Neural progenitor cell (in vitro differentiated cells): ENCODE data around the gene OR4N5. TPM values are rescaled to one million over a fixed set of nuclear protein-coding genes. Genes with fewer than 3 reads are reported as not detected.

ENCODE experiments used
- DNase-seq: peaks from one replicate; pipeline ENCODE4 v3.0.0-alpha.2; 2016; ENCODE audit warnings: low spot score
- H2AFZ ChIP-seq: fragments of 200-600 bp; sonication (generic); replicated peaks from 2 replicates; pipeline ENCODE4 v1.6.1; 2016; ENCODE audit warnings: antibody characterized with exemption
- H3F3A ChIP-seq: fragments of 200-600 bp; sonication (generic); 2 replicates; pipeline ENCODE4 v1.6.1; 2016; ENCODE audit warnings: antibody characterized with exemption, low read depth
- H3K27ac ChIP-seq: fragments of 200-600 bp; sonication (generic); 2 replicates; pipeline ENCODE4 v1.5.1; 2016; ENCODE audit warnings: mild to moderate bottlenecking
- H3K27me3 ChIP-seq: fragments of 200-600 bp; sonication (generic); 2 replicates; pipeline ENCODE4 v1.6.1; 2016; ENCODE audit warnings: mild to moderate bottlenecking, moderate library complexity
- H3K36me3 ChIP-seq: fragments of 200-600 bp; sonication (generic); 2 replicates; pipeline ENCODE4 v1.5.1; 2016
- H3K4me1 ChIP-seq: fragments of 200-600 bp; sonication (generic); 2 replicates; pipeline ENCODE4 v1.6.1; 2016; ENCODE audit warnings: mixed run types
- H3K4me2 ChIP-seq: fragments of 200-600 bp; sonication (generic); 2 replicates; pipeline ENCODE4 v1.6.1; 2016
- H3K4me3 ChIP-seq: fragments of 200-600 bp; sonication (generic); 2 replicates; pipeline ENCODE4 v1.5.1; 2016
- H3K79me2 ChIP-seq: fragments of 200-600 bp; sonication (generic); 2 replicates; pipeline ENCODE4 v1.6.1; 2016; ENCODE audit warnings: low read depth
- H3K9ac ChIP-seq: fragments of 200-600 bp; sonication (generic); 2 replicates; pipeline ENCODE4 v1.6.1; 2016
- H3K9me3 ChIP-seq: fragments of 200-600 bp; sonication (generic); 2 replicates; pipeline ENCODE4 v1.5.1; 2016; ENCODE audit warnings: low read depth
- H4K20me1 ChIP-seq: fragments of 200-600 bp; sonication (generic); 2 replicates; pipeline ENCODE4 v1.6.1; 2016; ENCODE audit warnings: low read depth
- H3K27ac Mint-ChIP-seq: 3 replicates; pipeline ENCODE4 v1.8.0; 2021; ENCODE audit warnings: mixed read lengths
- H3K27me3 Mint-ChIP-seq: 2 replicates; pipeline ENCODE4 v1.8.0; 2022; ENCODE audit warnings: low read depth, mild to moderate bottlenecking, inconsistent platforms, moderate library complexity, mixed read lengths; ENCODE audit not compliant: insufficient read depth
- H3K36me3 Mint-ChIP-seq: 3 replicates; pipeline ENCODE4 v1.8.0; 2021; ENCODE audit warnings: mixed read lengths
- H3K4me1 Mint-ChIP-seq: 3 replicates; pipeline ENCODE4 v1.8.0; 2021; ENCODE audit warnings: mixed read lengths
- H3K4me3 Mint-ChIP-seq: 3 replicates; pipeline ENCODE4 v1.8.0; 2021; ENCODE audit warnings: mild to moderate bottlenecking, moderate library complexity, mixed read lengths
- H3K9me3 Mint-ChIP-seq: 3 replicates; pipeline ENCODE4 v1.8.0; 2020; ENCODE audit warnings: mixed read lengths
- CTCF ChIP-seq: fragments of 200-600 bp; sonication (generic); IDR thresholded peaks from 2 replicates; pipeline ENCODE4 v1.5.1; 2017; ENCODE audit warnings: antibody characterized with exemption, mild to moderate bottlenecking
- EZH2 ChIP-seq: fragments of 200-600 bp; sonication (generic); IDR thresholded peaks from 2 replicates; pipeline ENCODE4 v1.6.1; 2017; ENCODE audit warnings: antibody characterized with exemption, mild to moderate bottlenecking, moderate library complexity
- EZH2phosphoT487 ChIP-seq: fragments of 200-600 bp; sonication (generic); IDR thresholded peaks from 2 replicates; pipeline ENCODE4 v1.6.1; 2017; ENCODE audit warnings: antibody characterized with exemption
- total RNA-seq: library from RNA; depleted of rRNA; stranded (reverse); fragments of >200 nt; gene quantifications from 2 replicates; pipeline ENCODE4 v1.2.3, GENCODE V29; 2015; ENCODE audit warnings: low replicate concordance

OR4N5 gene
- total RNA-seq, 1 donor from 2014 or later: not detected

- H3K27me3 ChIP-seq: no peaks in the 10 kb centered on the region
- no peak within 1 kb of the TSS for H3K4me3 ChIP-seq
- no peaks in the 10 kb centered on the region for H3F3A ChIP-seq
- Mint-ChIP-seq H3K9me3 (peaks cover 13% of the 10 kb centered on the region), H3K27me3 (peaks cover 2% of the 10 kb centered on the region), H3K27ac (no peak within 1 kb of the TSS), H3K36me3 (no peaks in the 10 kb centered on the region), H3K4me1 (no peaks in the 10 kb centered on the region), H3K4me3 (no peak within 1 kb of the TSS)
- H3K4me2 ChIP-seq: no peak within 1 kb of the TSS
- H3K27ac ChIP-seq: no peak within 1 kb of the TSS
- no peaks in the 10 kb centered on the region for H3K4me1 ChIP-seq
- no peak for DNase-seq
- TF ChIP-seq EZH2phosphoT487: no peak
- TF ChIP-seq EZH2: no peak
- TF ChIP-seq CTCF: no peak
- H4K20me1 ChIP-seq: no peaks in the 10 kb centered on the region
- no peaks in the 10 kb centered on the region for H3K36me3 ChIP-seq
- no peaks in the 10 kb centered on the region for H3K79me2 ChIP-seq
- H3K9ac ChIP-seq: no peak within 1 kb of the TSS
- H2AFZ ChIP-seq: no peak within 1 kb of the TSS
- H3K9me3 ChIP-seq: peaks cover 28% of the 10 kb centered on the region
Observed at GRCh38 chr14:20110438-20110837, 28.2 kb upstream of the OR4N5 start, which contains the start of gene OR4K17. OR4K17 (plus strand) TSS chr14:20110739; CDS start chr14:20117500, 6,761 bp downstream.

- no peaks in the 10 kb centered on the region for H3K36me3 ChIP-seq
- no peaks in the 10 kb centered on the region for H3K27me3 Mint-ChIP-seq
- TF ChIP-seq CTCF (no peak), EZH2phosphoT487 (no peak), EZH2 (no peak)
- no peak overlapping the region for H3K4me3 ChIP-seq
- no peak overlapping the region for H3K4me3 Mint-ChIP-seq
- H3K9me3 Mint-ChIP-seq: peaks cover 16% of the 10 kb centered on the region
- H3K27ac ChIP-seq: no peak overlapping the region
- H3K9me3 ChIP-seq: peaks cover 37% of the 10 kb centered on the region
- no peaks in the 10 kb centered on the region for H3F3A ChIP-seq
- H3K4me1 ChIP-seq: no peaks in the 10 kb centered on the region
- no peak overlapping the region for H3K27ac Mint-ChIP-seq
- DNase-seq: no peak
- H2AFZ ChIP-seq: no peak overlapping the region
- no peaks in the 10 kb centered on the region for H3K4me1 Mint-ChIP-seq
- H3K4me2 ChIP-seq: no peak overlapping the region
- no peaks in the 10 kb centered on the region for H3K79me2 ChIP-seq
- no peaks in the 10 kb centered on the region for H3K27me3 ChIP-seq
- H3K36me3 Mint-ChIP-seq: no peaks in the 10 kb centered on the region
- no peak overlapping the region for H3K9ac ChIP-seq
- no peaks in the 10 kb centered on the region for H4K20me1 ChIP-seq
Observed at GRCh38 chr14:20112321-20112720, 26.3 kb upstream of the OR4N5 start.

- Histone ChIP-seq H3F3A (no peaks in the 10 kb centered on the region), H3K27ac (no peak overlapping the region), H3K79me2 (no peaks in the 10 kb centered on the region), H3K4me2 (no peak overlapping the region), H3K36me3 (no peaks in the 10 kb centered on the region), H3K27me3 (no peaks in the 10 kb centered on the region), H3K9ac (no peak overlapping the region), H4K20me1 (no peaks in the 10 kb centered on the region), H3K4me1 (no peaks in the 10 kb centered on the region), H2AFZ (no peak overlapping the region), H3K4me3 (no peak overlapping the region), H3K9me3 (peaks cover 43% of the 10 kb centered on the region)
- Mint-ChIP-seq H3K4me1 (no peaks in the 10 kb centered on the region), H3K27ac (no peak overlapping the region), H3K4me3 (no peak overlapping the region), H3K36me3 (no peaks in the 10 kb centered on the region), H3K27me3 (peaks cover 3% of the 10 kb centered on the region), H3K9me3 (peaks cover 38% of the 10 kb centered on the region)
- no peak for TF ChIP-seq EZH2
- DNase-seq: no peak
Observed at GRCh38 chr14:20116748-20117147, 21.9 kb upstream of the OR4N5 start.

GRCh38 chr14:20118795-20119194 lies 19.8 kb upstream of the OR4N5 start:
- H3K9me3 ChIP-seq: peaks cover 55% of the 10 kb centered on the region
- Mint-ChIP-seq H3K36me3 (no peaks in the 10 kb centered on the region), H3K27ac (no peak overlapping the region)

More at GRCh38 chr14:20118795-20119194, 19.8 kb upstream of the OR4N5 start:
- Histone ChIP-seq H3F3A (no peaks in the 10 kb centered on the region), H3K9ac (no peak overlapping the region), H3K27me3 (no peaks in the 10 kb centered on the region), H3K4me1 (no peaks in the 10 kb centered on the region), H3K4me3 (no peak overlapping the region), H3K4me2 (no peak overlapping the region), H2AFZ (no peak overlapping the region), H4K20me1 (no peaks in the 10 kb centered on the region), H3K36me3 (no peaks in the 10 kb centered on the region), H3K79me2 (no peaks in the 10 kb centered on the region), H3K27ac (no peak overlapping the region)
- H3K4me1 Mint-ChIP-seq: no peaks in the 10 kb centered on the region
- H3K4me3 Mint-ChIP-seq: no peak overlapping the region
- TF ChIP-seq EZH2phosphoT487: no peak
- TF ChIP-seq EZH2: no peak
- TF ChIP-seq CTCF: no peak
- peaks cover 3% of the 10 kb centered on the region for H3K27me3 Mint-ChIP-seq
- H3K9me3 Mint-ChIP-seq: peaks cover 41% of the 10 kb centered on the region
- no peak for DNase-seq
